IMR-90 (cell line): ENCODE measurements around the gene ANKRD44. TPM values are rescaled to one million over a fixed set of nuclear protein-coding genes. Genes with fewer than 3 reads are reported as not detected.

Source experiments
- ATAC-seq: fragments of 200-7000 bp; cut with Tn5 transposase; 2 replicates; pipeline ENCODE4 v1.9.1; 2020; ENCODE audit warnings: low read depth, mild to moderate bottlenecking, moderate library complexity
- BruUV-seq: library from RNA; stranded (reverse); fragments of 400-500 nt; replicated peaks from 2 replicates; lab custom pipeline; 2021; lab: Mats Ljungman, UMichigan
- CTCF ChIA-PET: fragments of 300-600 bp; formaldehyde crosslinking; extraction: SDS; loops from one replicate; lab custom pipeline; 2021; ENCODE audit warnings: antibody characterized with exemption; lab: Yijun Ruan, JAX
- POLR2A ChIA-PET: fragments of 300-600 bp; sonication (Branson Sonifier 250); formaldehyde crosslinking; loops from one replicate; lab custom pipeline; 2022; ENCODE audit warnings: antibody characterized with exemption; ENCODE audit not compliant: unreplicated experiment; lab: Charles Lee
- DNase-seq: peaks from one replicate; pipeline ENCODE4 v3.0.0; 2013
- H2AFZ ChIP-seq: replicated peaks from 2 replicates; pipeline ENCODE3; 2013; ENCODE audit warnings: low read length, mild to moderate bottlenecking; ENCODE audit not compliant: poor library complexity
- H2AK5ac ChIP-seq: 2 replicates; pipeline ENCODE4 v1.6.1; 2013; ENCODE audit warnings: low read depth, low read length, inconsistent platforms
- H2AK9ac ChIP-seq: replicated peaks from 2 replicates; pipeline ENCODE3; 2013; ENCODE audit warnings: mild to moderate bottlenecking, low read depth, low read length, moderate library complexity; ENCODE audit not compliant: poor library complexity
- H2BK120ac ChIP-seq: 2 replicates; pipeline ENCODE4 v1.6.1; 2013; ENCODE audit warnings: low read depth, low read length, inconsistent platforms
- H2BK15ac ChIP-seq: 3 replicates; pipeline ENCODE4 v1.6.1; 2013; ENCODE audit warnings: low read depth, low read length, inconsistent platforms
- H2BK20ac ChIP-seq: 2 replicates; pipeline ENCODE4 v1.6.1; 2013; ENCODE audit warnings: low read depth, mild to moderate bottlenecking, inconsistent platforms, low read length, moderate library complexity
- H2BK5ac ChIP-seq: 2 replicates; pipeline ENCODE4 v1.6.1; 2013; ENCODE audit warnings: mild to moderate bottlenecking, low read depth, low read length, inconsistent platforms; ENCODE audit not compliant: poor library complexity, severe bottlenecking
- H3K14ac ChIP-seq: replicated peaks from 2 replicates; pipeline ENCODE4 v1.6.1; 2013; ENCODE audit warnings: low read depth, low read length, inconsistent platforms
- H3K18ac ChIP-seq: 2 replicates; pipeline ENCODE4 v1.6.1; 2013; ENCODE audit warnings: low read depth, low read length, control low read depth
- H3K23ac ChIP-seq: 2 replicates; pipeline ENCODE4 v1.6.1; 2013; ENCODE audit warnings: low read depth, low read length, inconsistent platforms
- H3K27ac ChIP-seq: 2 replicates; pipeline ENCODE4 v1.5.1; 2013; ENCODE audit warnings: mild to moderate bottlenecking, control low read depth, low read length; ENCODE audit not compliant: insufficient read depth
- H3K27me3 ChIP-seq: 2 replicates; pipeline ENCODE4 v1.6.1; 2013; ENCODE audit warnings: low read length; ENCODE audit not compliant: control insufficient read depth, insufficient read depth
- H3K36me3 ChIP-seq: 2 replicates; pipeline ENCODE4 v1.6.1; 2013; ENCODE audit warnings: low read length, mixed read lengths; ENCODE audit not compliant: control insufficient read depth, insufficient read depth
- H3K4ac ChIP-seq: 2 replicates; pipeline ENCODE4 v1.6.1; 2013; ENCODE audit warnings: low read depth, low read length, inconsistent platforms
- H3K4me1 ChIP-seq: 2 replicates; pipeline ENCODE4 v1.6.1; 2013; ENCODE audit warnings: low read length, mixed read lengths; ENCODE audit not compliant: control insufficient read depth, insufficient read depth
- H3K4me2 ChIP-seq: 2 replicates; pipeline ENCODE4 v1.6.1; 2013; ENCODE audit warnings: low read depth, mild to moderate bottlenecking, control low read depth, low read length, moderate library complexity
- H3K4me3 ChIP-seq: 2 replicates; pipeline ENCODE4 v1.5.1; 2013; ENCODE audit warnings: low read depth, mild to moderate bottlenecking, control low read depth, low read length, moderate library complexity; ENCODE audit not compliant: insufficient read depth
- H3K56ac ChIP-seq: 2 replicates; pipeline ENCODE4 v1.6.1; 2013; ENCODE audit warnings: low read length, inconsistent platforms; ENCODE audit not compliant: insufficient read depth; ENCODE audit errors: extremely low read depth
- H3K79me1 ChIP-seq, 2 experiments: 2 replicates each; pipeline ENCODE4 v1.6.1; 2013; ENCODE audit warnings: low read length in 2 of 2, inconsistent platforms in 1 of 2, low read depth in 1 of 2
- H3K9ac ChIP-seq: 2 replicates; pipeline ENCODE4 v1.6.1; 2013; ENCODE audit warnings: low read depth, low read length, control low read depth
- H3K9me1 ChIP-seq: 2 replicates; pipeline ENCODE4 v1.6.1; 2013; ENCODE audit warnings: low read length, inconsistent platforms; ENCODE audit not compliant: insufficient read depth
- H3K9me3 ChIP-seq: 2 replicates; pipeline ENCODE4 v1.6.1; 2013; ENCODE audit warnings: low read length; ENCODE audit not compliant: control insufficient read depth, insufficient read depth
- H4K20me1 ChIP-seq: 2 replicates; pipeline ENCODE4 v1.6.1; 2013; ENCODE audit warnings: low read length, inconsistent platforms; ENCODE audit not compliant: insufficient read depth
- H4K5ac ChIP-seq: 2 replicates; pipeline ENCODE4 v1.6.1; 2013; ENCODE audit warnings: mild to moderate bottlenecking, low read depth, low read length, control low read depth
- H4K8ac ChIP-seq, 2 experiments: 2 replicates each; pipeline ENCODE4 v1.6.1; 2013; ENCODE audit warnings: low read depth in 2 of 2, low read length in 2 of 2, control low read depth in 1 of 2, inconsistent platforms in 1 of 2
- H4K91ac ChIP-seq: 2 replicates; pipeline ENCODE4 v1.6.1; 2013; ENCODE audit warnings: low read depth, low read length, inconsistent platforms; ENCODE audit not compliant: insufficient read depth
- BHLHE40 ChIP-seq: fragments of 150-350 bp; IDR thresholded peaks from 2 replicates; pipeline ENCODE4 v1.6.1; 2016; ENCODE audit warnings: mild to moderate bottlenecking, low read depth, low read length
- CEBPB ChIP-seq: IDR thresholded peaks from 2 replicates; pipeline ENCODE4 v1.6.1; 2012; ENCODE audit warnings: low read depth, low read length, improper control_type of control experiment
- CHD1 ChIP-seq: IDR thresholded peaks from 2 replicates; pipeline ENCODE4 v1.6.1; 2012; ENCODE audit warnings: low read depth, low read length, improper control_type of control experiment
- FOS ChIP-seq: fragments of 150-350 bp; IDR thresholded peaks from 2 replicates; pipeline ENCODE4 v1.6.1; 2016; ENCODE audit warnings: low read depth, low read length
- MAZ ChIP-seq: IDR thresholded peaks from 2 replicates; pipeline ENCODE4 v1.6.1; 2012; ENCODE audit warnings: low read depth, mild to moderate bottlenecking, low read length, improper control_type of control experiment, moderate library complexity, borderline replicate concordance
- RAD21 ChIP-seq: IDR thresholded peaks from 2 replicates; pipeline ENCODE4 v1.6.1; 2012; ENCODE audit warnings: low read length, improper control_type of control experiment
- RFX5 ChIP-seq: IDR thresholded peaks from 2 replicates; pipeline ENCODE4 v1.8.0; 2012; ENCODE audit warnings: low read depth, mild to moderate bottlenecking, low read length, moderate library complexity
- dilution Hi-C: fragments of 300-500 bp; cut with HindIII; formaldehyde crosslinking; loops from one replicate; pipeline ENCODE4 v1.14.3; 2018; ENCODE audit warnings: low sequenced_read_pairs; ENCODE audit not compliant: unreplicated experiment
- in situ Hi-C: fragments of 300-500 bp; cut with MboI; formaldehyde crosslinking; loops from 3 replicates; pipeline ENCODE4 v1.14.3; 2019; ENCODE audit warnings: low sequenced_read_pairs, inconsistent platforms, mixed read lengths
- intact Hi-C: fragments of 100-400 bp; cut with micrococcal nuclease; formaldehyde crosslinking; loops from 2 replicates; pipeline ENCODE4 v1.10.0; 2022
- polyA plus RNA-seq, 3 experiments: library from polyadenylated mRNA; depleted of rRNA; stranded (reverse); fragments of >200 nt; gene quantifications; 2 replicates each; pipeline ENCODE4 v1.2.3, GENCODE V29; 2012; ENCODE audit warnings: low replicate concordance in 1 of 3
- total RNA-seq: library from RNA; depleted of rRNA; stranded (reverse); fragments of >200 nt; gene quantifications from 2 replicates; pipeline ENCODE4 v1.2.3, GENCODE V29; 2012

Gene ANKRD44
- total and polyA plus RNA-seq, 2 of the 4 experiments (the other 2 are of a cell fraction): 5.2 to 15.6 TPM

DNA sequence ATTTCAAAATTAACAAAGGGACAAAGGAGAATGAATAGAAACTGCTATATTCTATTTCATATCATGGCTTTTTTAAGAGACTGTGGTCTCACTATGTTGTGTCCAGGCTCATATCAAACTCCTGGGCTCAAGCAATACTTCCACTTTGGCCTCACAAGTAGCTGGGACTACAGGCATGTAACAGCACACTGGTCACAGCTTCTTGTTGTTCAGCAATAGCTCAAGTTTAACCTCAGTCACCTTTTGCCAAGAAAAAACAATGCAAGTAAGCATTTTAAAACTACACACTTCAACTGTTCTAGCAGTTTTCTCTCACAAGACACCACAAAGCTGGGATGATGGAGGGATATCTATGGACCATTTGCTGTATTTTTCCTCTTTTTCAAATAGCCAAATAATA is 77.1 kb downstream of the ANKRD44 start:
- BruUV-seq: no TSS peak
- Histone ChIP-seq H3K79me1 (no peaks in the 10 kb centered on the region; a peak in 2 of 4 replicates), H3K23ac (0 out of 2 replicates have a peak overlapping the region, but pooled peaks have one; percentile 33), H3K9me1 (peaks cover 3% of the 10 kb centered on the region; the same call in 1 of the 2 replicates), H3K14ac (no peak overlapping the region), H3K18ac (no peak overlapping the region), H2BK15ac (no peak overlapping the region), H2BK20ac (no peak overlapping the region), H2AK5ac (no peak overlapping the region), H3K9ac (no peak overlapping the region), H3K4ac (no peak overlapping the region), H3K27ac (no peak overlapping the region), H3K27me3 (no peaks in the 10 kb centered on the region), H4K91ac (no peak overlapping the region), H3K4me1 (peaks cover 3% of the 10 kb centered on the region), H4K8ac (no peak overlapping the region), H3K56ac (no peak overlapping the region), H3K4me3 (no peak overlapping the region), H4K20me1 (no peaks in the 10 kb centered on the region; the same call in 1 of the 2 replicates), H4K5ac (no peak overlapping the region), H2BK5ac (no peak overlapping the region), H2BK120ac (no peak overlapping the region), H2AK9ac (no peak overlapping the region), H3K9me3 (no peaks in the 10 kb centered on the region), H3K36me3 (no peaks in the 10 kb centered on the region), H3K4me2 (no peak overlapping the region), H2AFZ (no peak overlapping the region)
- intact Hi-C loops (no loop called here), in situ Hi-C loops (no loop called here), dilution Hi-C loops (no loop called here)
- no peak for ATAC-seq
- TF ChIP-seq BHLHE40 (no peak), CHD1 (no peak), CEBPB (no peak), RAD21 (no peak), RFX5 (no peak), MAZ (no peak), FOS (no peak)
- ChIA-PET POLR2A (no interaction called here), CTCF (interaction anchor here (0.7 kb wide), 1 partner anchor 12 kb away, joined by 6 read pairs; no protein-coding TSS in a partner anchor)
- DNase-seq: no peak
